Hepatocyte (in vitro differentiated cells): Measurements from ENCODE around the gene MAPRE3. TPM values are rescaled to one million over a fixed set of nuclear protein-coding genes. Genes with fewer than 3 reads are reported as not detected.

Source experiments
- DNase-seq: peaks from one replicate; pipeline ENCODE4 v3.0.0-alpha.2; 2016; ENCODE audit warnings: low spot score
- H2AFZ ChIP-seq: fragments of 200-600 bp; sonication (generic); 2 replicates; pipeline ENCODE4 v1.6.0; 2016; ENCODE audit warnings: antibody characterized with exemption, mild to moderate bottlenecking
- H3K27ac ChIP-seq: fragments of 200-600 bp; sonication (generic); 2 replicates; pipeline ENCODE4 v1.5.1; 2016; ENCODE audit warnings: mild to moderate bottlenecking
- H3K27me3 ChIP-seq: fragments of 200-600 bp; sonication (generic); 2 replicates; pipeline ENCODE4 v1.6.1; 2016
- H3K36me3 ChIP-seq: fragments of 200-600 bp; sonication (generic); replicated peaks from 2 replicates; pipeline ENCODE4 v1.5.1; 2016; ENCODE audit warnings: low read depth; ENCODE audit not compliant: insufficient read depth
- H3K4me1 ChIP-seq: fragments of 200-600 bp; sonication (generic); 2 replicates; pipeline ENCODE4 v1.5.1; 2016; ENCODE audit warnings: mild to moderate bottlenecking, moderate library complexity; ENCODE audit not compliant: insufficient read depth
- H3K4me2 ChIP-seq: fragments of 200-600 bp; sonication (generic); 2 replicates; pipeline ENCODE4 v1.6.0; 2016
- H3K4me3 ChIP-seq: fragments of 200-600 bp; sonication (generic); 2 replicates; pipeline ENCODE4 v1.5.1; 2016; ENCODE audit warnings: mild to moderate bottlenecking
- H3K79me2 ChIP-seq: fragments of 200-600 bp; sonication (generic); 2 replicates; pipeline ENCODE4 v1.6.0; 2017; ENCODE audit warnings: mild to moderate bottlenecking
- H3K9me2 ChIP-seq: fragments of 200-600 bp; sonication (generic); replicated peaks from 2 replicates; pipeline ENCODE4 v1.6.0; 2017; ENCODE audit warnings: mild to moderate bottlenecking; ENCODE audit not compliant: insufficient read depth
- H3K9me3 ChIP-seq: fragments of 200-600 bp; sonication (generic); 2 replicates; pipeline ENCODE4 v1.5.1; 2016; ENCODE audit warnings: low read depth, mild to moderate bottlenecking
- H4K20me1 ChIP-seq: fragments of 200-600 bp; sonication (generic); 2 replicates; pipeline ENCODE4 v1.6.0; 2016; ENCODE audit warnings: mild to moderate bottlenecking; ENCODE audit not compliant: insufficient read depth, poor library complexity, severe bottlenecking
- CTCF ChIP-seq: fragments of 200-600 bp; sonication (generic); IDR thresholded peaks from 2 replicates; pipeline ENCODE4 v1.5.1; 2016; ENCODE audit warnings: antibody characterized with exemption, mild to moderate bottlenecking; ENCODE audit not compliant: poor library complexity
- EZH2 ChIP-seq: fragments of 200-600 bp; sonication (generic); IDR thresholded peaks from 2 replicates; pipeline ENCODE4 v1.6.1; 2016; ENCODE audit warnings: antibody characterized with exemption, mild to moderate bottlenecking, borderline replicate concordance
- EZH2phosphoT487 ChIP-seq: fragments of 200-600 bp; sonication (generic); IDR thresholded peaks from one replicate; pipeline ENCODE4 v1.6.1; 2018; ENCODE audit warnings: antibody characterized with exemption, mild to moderate bottlenecking, low read depth, moderate library complexity; ENCODE audit not compliant: unreplicated experiment, severe bottlenecking
- WGBS: methylation state at CpG from one replicate; pipeline ENCODE4 v1.1.6; 2016; ENCODE audit warnings: low lambda C conversion rate; ENCODE audit errors: missing lambda C conversion rate; 5-methylcytosine and 5-hydroxymethylcytosine counted together
- polyA plus RNA-seq: library from polyadenylated mRNA; unstranded; fragments of >200 nt; fragmentation: Nextera tagmentation; extraction: Ambion mirVana; gene quantifications from 2 replicates; pipeline ENCODE4 v1.2.1, GENCODE V29; 2016
- total RNA-seq: library from RNA; depleted of rRNA; stranded (reverse); fragments of >200 nt; gene quantifications from 2 replicates; pipeline ENCODE4 v1.2.3, GENCODE V29; 2014

The MAPRE3 gene
- total and polyA plus RNA-seq, 2 experiments from 2014 or later: 8.6 to 23.6 TPM

- Histone ChIP-seq H3K4me3 (no peak overlapping the region), H3K9me2 (no peaks in the 10 kb centered on the region), H4K20me1 (no peaks in the 10 kb centered on the region), H2AFZ (no peak overlapping the region), H3K9me3 (no peaks in the 10 kb centered on the region), H3K79me2 (no peaks in the 10 kb centered on the region), H3K4me1 (no peaks in the 10 kb centered on the region), H3K27ac (no peak overlapping the region), H3K4me2 (no peak overlapping the region), H3K36me3 (no peaks in the 10 kb centered on the region), H3K27me3 (no peaks in the 10 kb centered on the region)
- WGBS: 92% methylated on average over 15 of the region's 15 CpGs
- no peak for DNase-seq
- TF ChIP-seq EZH2 (no peak), EZH2phosphoT487 (no peak), CTCF (no peak)
Observed at GRCh38 chr2:27059141-27059820, 88.8 kb downstream of the MAPRE3 start.

- TF ChIP-seq EZH2 (no peak), CTCF (no peak), EZH2phosphoT487 (no peak)
- no peak overlapping the region for H3K4me2 ChIP-seq
- H3K9me2 ChIP-seq: no peaks in the 10 kb centered on the region
- H4K20me1 ChIP-seq: no peaks in the 10 kb centered on the region
- no peaks in the 10 kb centered on the region for H3K9me3 ChIP-seq
- H3K27me3 ChIP-seq: no peaks in the 10 kb centered on the region
- H2AFZ ChIP-seq: no peak overlapping the region
- H3K4me3 ChIP-seq: no peak overlapping the region
- no peak overlapping the region for H3K27ac ChIP-seq
- H3K79me2 ChIP-seq: no peaks in the 10 kb centered on the region
- 88% methylated on average over 3 of the region's 3 CpGs for WGBS
- no peaks in the 10 kb centered on the region for H3K4me1 ChIP-seq
- DNase-seq: no peak
- H3K36me3 ChIP-seq: no peaks in the 10 kb centered on the region
Observed at GRCh38 chr2:27060323-27060722, 89.9 kb downstream of the MAPRE3 start.

GRCh38 chr2:27065128-27065527, 94.7 kb downstream of the MAPRE3 start:
- H3K79me2 ChIP-seq: peaks cover 25% of the 10 kb centered on the region
- no peaks in the 10 kb centered on the region for H3K36me3 ChIP-seq
- no peak for DNase-seq
- no peak overlapping the region for H2AFZ ChIP-seq
- H3K4me3 ChIP-seq: no peak overlapping the region
- no peaks in the 10 kb centered on the region for H3K27me3 ChIP-seq
- 95% methylated on average over 3 of the region's 3 CpGs for WGBS
- no peaks in the 10 kb centered on the region for H3K9me3 ChIP-seq
- H3K4me1 ChIP-seq: peaks cover 3% of the 10 kb centered on the region
- H4K20me1 ChIP-seq: peaks cover 9% of the 10 kb centered on the region
- TF ChIP-seq EZH2phosphoT487 (no peak), EZH2 (no peak), CTCF (no peak)
- H3K4me2 ChIP-seq: no peak overlapping the region
- no peak overlapping the region for H3K27ac ChIP-seq
- no peaks in the 10 kb centered on the region for H3K9me2 ChIP-seq

GRCh38 chr2:27067385-27067784, 96.9 kb downstream of the MAPRE3 start:
- Histone ChIP-seq H3K79me2 (peaks cover 37% of the 10 kb centered on the region), H3K9me3 (no peaks in the 10 kb centered on the region), H3K9me2 (no peaks in the 10 kb centered on the region), H3K4me1 (peaks cover 8% of the 10 kb centered on the region), H3K36me3 (no peaks in the 10 kb centered on the region), H4K20me1 (peaks cover 14% of the 10 kb centered on the region), H3K4me3 (no peak overlapping the region), H3K27ac (no peak overlapping the region), H3K4me2 (no peak overlapping the region), H3K27me3 (no peaks in the 10 kb centered on the region), H2AFZ (no peak overlapping the region)
- 93% methylated on average over 5 of the region's 5 CpGs for WGBS
- no peak for DNase-seq
- TF ChIP-seq EZH2phosphoT487: no peak
- TF ChIP-seq CTCF: no peak
- TF ChIP-seq EZH2: no peak
